Endothelial cell of umbilical vein (primary cell): ENCODE measurements around the gene SOX18. TPM values are rescaled to one million over a fixed set of nuclear protein-coding genes. Genes with fewer than 3 reads are reported as not detected.

Source experiments
- BruUV-seq: library from RNA; stranded (reverse); fragments of 400-500 nt; replicated peaks from 2 replicates; lab custom pipeline; 2021; lab: Mats Ljungman, UMichigan
- CTCF ChIA-PET: fragments of 300-600, 350-600 bp; sonication (Branson Sonifier 250); formaldehyde crosslinking; loops from one replicate; lab custom pipeline; 2021; ENCODE audit warnings: antibody characterized with exemption, inconsistent platforms; lab: Charles Lee
- POLR2A ChIA-PET: fragments of 300-600, 350-600 bp; sonication (Branson Sonifier 250); formaldehyde crosslinking; loops from one replicate; lab custom pipeline; 2021; ENCODE audit warnings: antibody characterized with exemption, inconsistent platforms; lab: Charles Lee
- DNase-seq: peaks from one replicate; pipeline ENCODE4 v3.0.0-alpha.2; 2011; ENCODE audit warnings: low read depth, low spot score
- FAIRE-seq: peaks from 2 replicates; lab custom pipeline; 2011; peaks lifted over from hg19 to GRCh38; lab: Jason Lieb, UNC
- H2AFZ ChIP-seq: 2 replicates; pipeline ENCODE4 v1.6.0; 2012; ENCODE audit warnings: low read depth, low read length, control low read depth, inconsistent platforms
- H3K27ac ChIP-seq: 2 replicates; pipeline ENCODE4 v1.5.1; 2011; ENCODE audit warnings: low read depth, mild to moderate bottlenecking, control low read depth, low read length, moderate library complexity; ENCODE audit not compliant: insufficient read depth
- H3K27me3 ChIP-seq, 2 experiments: 2 replicates each; pipeline versions ENCODE4 v1.6.0 to v1.6.1; 2011; ENCODE audit warnings: low read length in 2 of 2, mixed read lengths in 1 of 2; ENCODE audit not compliant: control insufficient read depth in 2 of 2, insufficient read depth in 2 of 2
- H3K36me3 ChIP-seq, 2 experiments: 2 replicates in 1 of 2; 3 replicates in 1 of 2; pipeline ENCODE4 v1.5.1; 2011; ENCODE audit warnings: low read length in 2 of 2, mild to moderate bottlenecking in 1 of 2, moderate library complexity in 1 of 2; ENCODE audit not compliant: control insufficient read depth in 2 of 2, insufficient read depth in 2 of 2; ENCODE audit errors: extremely low read depth in 1 of 2
- H3K4me1 ChIP-seq: 3 replicates; pipeline ENCODE4 v1.5.1; 2011; ENCODE audit warnings: mild to moderate bottlenecking, low read length; ENCODE audit not compliant: control insufficient read depth, insufficient read depth; ENCODE audit errors: extremely low read depth
- H3K4me2 ChIP-seq: 2 replicates; pipeline ENCODE4 v1.6.1; 2011; ENCODE audit warnings: low read length, control low read depth, mixed read lengths; ENCODE audit not compliant: insufficient read depth
- H3K4me3 ChIP-seq, 3 experiments: fragments of 200-600 bp in 1 of 3; sonication (generic), shearing (Covaris generic) in 1 of 3; replicated peaks in 1 of 3; 2 replicates each; pipeline ENCODE4 v1.5.1; 2011 to 2016; ENCODE audit warnings: control low read depth in 3 of 3, low read length in 3 of 3, mild to moderate bottlenecking in 2 of 3, inconsistent platforms in 1 of 3, low read depth in 1 of 3, moderate library complexity in 1 of 3; ENCODE audit not compliant: insufficient read depth in 1 of 3
- H3K79me2 ChIP-seq: 2 replicates; pipeline ENCODE4 v1.6.0; 2012; ENCODE audit warnings: low read length, inconsistent platforms; ENCODE audit not compliant: control insufficient read depth, insufficient read depth
- H3K9ac ChIP-seq: replicated peaks from 2 replicates; pipeline ENCODE3; 2011; ENCODE audit warnings: low read length, control low read depth; ENCODE audit not compliant: insufficient read depth; ENCODE audit errors: extremely low read depth
- H3K9me1 ChIP-seq: replicated peaks from 3 replicates; pipeline ENCODE4 v1.6.0; 2011; ENCODE audit warnings: mild to moderate bottlenecking, low read length; ENCODE audit not compliant: control insufficient read depth, insufficient read depth; ENCODE audit errors: extremely low read depth
- H3K9me3 ChIP-seq: replicated peaks from 2 replicates; pipeline ENCODE4 v1.5.1; 2012; ENCODE audit warnings: low read length, inconsistent platforms; ENCODE audit not compliant: control insufficient read depth, insufficient read depth
- H4K20me1 ChIP-seq: replicated peaks from 2 replicates; pipeline ENCODE3; 2011; ENCODE audit warnings: mild to moderate bottlenecking, low read length; ENCODE audit not compliant: control insufficient read depth, insufficient read depth; ENCODE audit errors: extremely low read depth
- EZH2 ChIP-seq: IDR thresholded peaks from 2 replicates; pipeline ENCODE4 v1.6.1; 2012; ENCODE audit warnings: borderline replicate concordance, low read depth, mild to moderate bottlenecking, moderate library complexity, low read length, inconsistent platforms; ENCODE audit not compliant: severe bottlenecking
- FOS ChIP-seq: IDR thresholded peaks from 2 replicates; pipeline ENCODE4 v1.6.1; 2011; ENCODE audit warnings: mild to moderate bottlenecking, low read length, moderate library complexity, borderline replicate concordance; ENCODE audit not compliant: insufficient read depth
- GATA2 ChIP-seq: IDR thresholded peaks from 2 replicates; pipeline ENCODE4 v1.7.0; 2011; ENCODE audit warnings: low read depth, mild to moderate bottlenecking, moderate library complexity, mixed read lengths, low read length; ENCODE audit not compliant: insufficient read length, insufficient read depth
- JUN ChIP-seq: IDR thresholded peaks from 2 replicates; pipeline ENCODE4 v1.6.1; 2011; ENCODE audit warnings: borderline replicate concordance, low read depth; ENCODE audit not compliant: insufficient read length, insufficient read depth
- MYC ChIP-seq: IDR thresholded peaks from one replicate; pipeline ENCODE4 v1.6.1; 2011; ENCODE audit warnings: mild to moderate bottlenecking, low read depth, low read length
- POLR2A ChIP-seq: IDR thresholded peaks from 2 replicates; pipeline ENCODE4 v1.6.1; 2012; ENCODE audit warnings: low read depth, mild to moderate bottlenecking, control low read depth, low read length
- POLR2AphosphoS5 ChIP-seq: IDR thresholded peaks from 2 replicates; pipeline ENCODE4 v1.6.1; 2012; ENCODE audit warnings: low read depth, mild to moderate bottlenecking, control low read depth, low read length, moderate library complexity; ENCODE audit not compliant: insufficient read depth
- dilution Hi-C: fragments of 300-500 bp; cut with MboI; formaldehyde crosslinking; loops from one replicate; pipeline ENCODE4 v1.15.0; 2019; ENCODE audit warnings: low sequenced_read_pairs; ENCODE audit not compliant: extremely low pct_ligation_motif_present
- intact Hi-C: fragments of 100-400 bp; cut with micrococcal nuclease; formaldehyde crosslinking; loops from one replicate; pipeline ENCODE4 v1.10.0; 2022
- polyA plus RNA-seq, 4 experiments: library from polyadenylated mRNA; depleted of rRNA in 3 of 4; stranded (reverse) in 3 of 4; unstranded in 1 of 4; fragments of >200 nt; gene quantifications; 2 replicates each; pipeline versions ENCODE4 v1.2.1 to v1.2.3, GENCODE V29; 2011 to 2012; ENCODE audit warnings: missing spikeins in 1 of 4
- total RNA-seq: library from RNA; stranded (reverse); gene quantifications from 2 replicates; pipeline ENCODE4 v1.2.3, GENCODE V29; 2021
- TF ChIP-seq, protein P1 (sequence below), 2 donors: IDR thresholded peaks; 1 replicate in 1 of 2; 2 replicates in 1 of 2; pipeline ENCODE4 v1.5.1; 2011; ENCODE audit warnings: low read length in 2 of 2, mild to moderate bottlenecking in 2 of 2, moderate library complexity in 2 of 2, control low read depth in 1 of 2, inconsistent platforms in 1 of 2, low read depth in 1 of 2; ENCODE audit not compliant: insufficient read depth in 1 of 2; ENCODE audit errors: extremely low read depth in 1 of 2
- TF ChIP-seq, protein P2 (sequence below): IDR thresholded peaks from 2 replicates; pipeline ENCODE4 v1.6.1; 2011; ENCODE audit not compliant: insufficient read depth, insufficient read length

SOX18 gene
- total and polyA plus RNA-seq, 2 donors (not counting 3 experiments of a cell fraction or from before 2014, with no cell fraction given) = 20.9 to 175 TPM

DNA sequence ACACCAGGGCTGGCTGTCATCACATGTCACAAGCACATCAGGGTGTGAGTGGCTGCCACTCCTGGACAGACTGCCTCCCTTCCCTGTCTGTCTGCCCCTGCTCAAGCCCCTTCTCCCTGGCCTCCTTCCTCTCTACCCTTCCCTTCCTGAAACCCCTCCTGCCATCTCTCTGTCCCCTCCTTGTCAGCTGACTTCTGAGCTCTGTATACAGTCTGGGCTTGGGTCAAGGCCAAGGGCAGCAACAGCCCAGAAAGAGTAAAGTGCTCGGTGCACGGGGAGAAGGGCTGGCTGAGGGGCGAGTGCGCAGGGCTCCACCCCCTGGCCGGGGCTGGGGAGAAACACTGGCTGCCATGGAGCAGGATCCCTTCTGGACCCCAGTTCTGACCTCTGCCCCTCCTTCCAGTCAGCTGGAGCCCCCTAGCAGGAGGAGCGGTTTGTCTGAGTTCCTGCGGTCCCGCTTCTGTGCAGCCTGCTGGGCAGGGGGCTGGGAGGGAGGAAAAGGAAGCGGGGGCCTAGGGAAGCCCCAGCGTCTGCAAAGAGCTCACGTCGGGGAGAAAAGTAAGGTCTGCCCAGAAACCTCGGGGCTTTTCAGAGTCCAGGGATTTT, 32.8 kb upstream of the SOX18 start:
- H3K36me3 ChIP-seq = no peaks in the 10 kb centered on the region
- no peaks in the 10 kb centered on the region for H4K20me1 ChIP-seq
- TF ChIP-seq POLR2AphosphoS5 (no peak), FOS (no peak), POLR2A (no peak), EZH2 (no peak), MYC (no peak), JUN (no peak), GATA2 (no peak)
- TF ChIP-seq, protein P1, sequence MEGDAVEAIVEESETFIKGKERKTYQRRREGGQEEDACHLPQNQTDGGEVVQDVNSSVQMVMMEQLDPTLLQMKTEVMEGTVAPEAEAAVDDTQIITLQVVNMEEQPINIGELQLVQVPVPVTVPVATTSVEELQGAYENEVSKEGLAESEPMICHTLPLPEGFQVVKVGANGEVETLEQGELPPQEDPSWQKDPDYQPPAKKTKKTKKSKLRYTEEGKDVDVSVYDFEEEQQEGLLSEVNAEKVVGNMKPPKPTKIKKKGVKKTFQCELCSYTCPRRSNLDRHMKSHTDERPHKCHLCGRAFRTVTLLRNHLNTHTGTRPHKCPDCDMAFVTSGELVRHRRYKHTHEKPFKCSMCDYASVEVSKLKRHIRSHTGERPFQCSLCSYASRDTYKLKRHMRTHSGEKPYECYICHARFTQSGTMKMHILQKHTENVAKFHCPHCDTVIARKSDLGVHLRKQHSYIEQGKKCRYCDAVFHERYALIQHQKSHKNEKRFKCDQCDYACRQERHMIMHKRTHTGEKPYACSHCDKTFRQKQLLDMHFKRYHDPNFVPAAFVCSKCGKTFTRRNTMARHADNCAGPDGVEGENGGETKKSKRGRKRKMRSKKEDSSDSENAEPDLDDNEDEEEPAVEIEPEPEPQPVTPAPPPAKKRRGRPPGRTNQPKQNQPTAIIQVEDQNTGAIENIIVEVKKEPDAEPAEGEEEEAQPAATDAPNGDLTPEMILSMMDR (IDR thresholded peaks at IDR 0.05; ENCODE audit: extremely low read depth in 1 of 2, insufficient read depth in 1 of 2, low read depth in 1 of 2, low read length in 2 of 2) = no peak
- TF ChIP-seq, protein P2, sequence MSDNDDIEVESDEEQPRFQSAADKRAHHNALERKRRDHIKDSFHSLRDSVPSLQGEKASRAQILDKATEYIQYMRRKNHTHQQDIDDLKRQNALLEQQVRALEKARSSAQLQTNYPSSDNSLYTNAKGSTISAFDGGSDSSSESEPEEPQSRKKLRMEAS = no peak
- no peaks in the 10 kb centered on the region for H3K9me1 ChIP-seq
- peaks cover 23 to 32% of the 10 kb centered on the region in 2 experiments for H3K27me3 ChIP-seq
- H3K9me3 ChIP-seq = no peaks in the 10 kb centered on the region
- FAIRE-seq (no peak), DNase-seq (no peak)
- intact Hi-C loops = no loop called here
- H3K9ac ChIP-seq = no peak overlapping the region
- H2AFZ ChIP-seq = no peak overlapping the region
- H3K27ac ChIP-seq = no peak overlapping the region
- H3K4me1 ChIP-seq = peaks cover 20% of the 10 kb centered on the region
- dilution Hi-C loops = no loop called here
- no TSS peak for BruUV-seq
- H3K4me3 ChIP-seq = no peak overlapping the region
- ChIA-PET POLR2A (no interaction called here), CTCF (interaction anchor here (2.0 kb wide), 1 partner anchor 43 kb away, joined by 16 read pairs; no protein-coding TSS in a partner anchor)
- H3K79me2 ChIP-seq = peaks cover 6% of the 10 kb centered on the region
- no peak overlapping the region for H3K4me2 ChIP-seq
